ENCODE data around the gene KPNA3.
"Not testable (repeated sequence)": the region's sequence is repeated elsewhere in the genome, so short reads cannot be mapped to it uniquely, and the experiment has no call there.

KPNA3 gene

GRCh38 chr13:49792550-49793324, at the start of gene KPNA3:
Gene KPNA3 (minus strand): TSS chr13:49792682. CDS start chr13:49792506, 176 bp downstream.
- DNase-seq, result peak; percentile 98

DNA sequence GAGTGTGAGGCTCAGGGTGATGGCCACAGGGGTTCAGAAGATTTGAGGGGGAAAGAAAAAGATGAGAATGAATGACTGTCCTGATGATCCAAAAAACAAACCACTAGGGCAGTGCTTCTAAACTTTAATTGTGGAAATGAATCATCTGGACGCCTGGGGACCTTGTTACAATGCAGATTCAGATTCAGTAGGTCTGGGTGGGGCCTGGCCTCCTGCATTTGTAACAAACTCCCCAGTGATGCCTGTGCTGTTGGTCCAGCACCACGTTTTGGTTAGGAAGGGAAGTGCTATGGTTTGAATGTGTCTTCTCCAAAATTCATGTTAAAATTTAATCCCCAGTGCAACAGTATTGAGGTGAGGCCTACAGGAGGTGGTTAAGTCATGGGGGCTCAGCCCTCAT, 49.5 kb upstream of the KPNA3 start:
- no peak for DNase-seq

DNA sequence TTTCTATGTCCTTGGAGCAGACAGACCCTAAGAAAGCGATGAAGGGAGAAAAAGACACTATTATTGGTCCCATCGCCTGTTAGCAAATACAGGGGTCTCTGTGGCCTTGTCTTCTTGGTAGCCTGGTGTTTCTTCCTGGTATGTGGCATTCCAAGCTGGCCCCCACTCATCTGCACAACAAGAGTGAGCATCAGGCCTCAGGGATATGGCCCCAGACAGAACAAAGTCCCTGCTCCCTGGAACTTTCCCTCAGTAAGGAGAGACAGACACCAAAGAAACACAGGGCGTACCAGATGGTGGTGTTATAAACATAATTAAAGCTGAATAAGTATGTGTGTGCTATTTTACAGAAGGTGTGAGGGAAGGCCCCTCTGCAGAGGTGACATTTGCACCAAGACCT, 48.2 kb upstream of the KPNA3 start:
- no peak for DNase-seq

GRCh38 chr13:49840266-49840665, 47.8 kb upstream of the KPNA3 start:
- no peak for DNase-seq

DNA sequence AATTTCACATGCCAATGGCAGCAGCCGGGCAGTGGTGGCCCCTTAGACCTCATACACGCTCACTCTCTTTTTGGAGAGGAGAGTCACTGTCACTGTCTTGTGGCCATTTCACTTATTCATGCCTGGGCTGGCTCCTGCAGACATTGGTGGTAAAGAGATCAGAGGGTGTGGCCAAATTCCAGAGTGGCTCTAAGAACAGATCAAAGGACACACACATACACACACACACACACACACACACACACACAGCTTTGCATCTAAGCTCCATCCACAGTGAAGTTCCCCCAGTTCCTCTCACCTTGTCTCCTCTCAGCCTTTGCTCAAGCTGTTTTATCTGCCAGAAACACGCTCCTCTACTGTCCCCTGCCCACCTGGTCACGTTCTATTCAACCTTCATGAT, 46.5 kb upstream of the KPNA3 start:
- no peak for DNase-seq

- peak; percentile 47 for DNase-seq
Measured at GRCh38 chr13:49836516-49836915, 44.0 kb upstream of the KPNA3 start.

DNA sequence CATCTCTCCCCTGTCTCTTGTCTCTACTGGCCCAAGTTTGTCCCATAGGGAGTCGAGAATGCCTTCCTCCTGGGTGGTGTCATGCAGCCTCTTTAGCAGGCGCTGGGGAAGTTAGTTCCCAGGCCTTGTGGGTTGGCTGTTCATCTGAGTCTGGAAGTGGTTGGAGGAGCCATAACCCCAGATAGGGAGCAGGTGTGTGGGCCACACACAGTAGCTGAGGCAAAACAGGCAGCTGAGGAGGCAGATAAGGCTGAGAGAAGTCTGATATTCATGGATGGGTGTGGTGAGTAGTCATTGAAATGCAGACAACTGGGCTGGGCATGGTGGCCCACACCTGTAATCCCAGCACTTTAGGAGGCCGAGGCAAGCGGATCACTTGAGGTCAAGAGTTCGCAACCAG, 40.9 kb upstream of the KPNA3 start:
- DNase-seq, result no peak

- no peak for DNase-seq
Measured at GRCh38 chr13:49831455-49831854, 39.0 kb upstream of the KPNA3 start.

GRCh38 chr13:49830721-49831120, 38.2 kb upstream of the KPNA3 start:
- DNase-seq, result no peak

DNA sequence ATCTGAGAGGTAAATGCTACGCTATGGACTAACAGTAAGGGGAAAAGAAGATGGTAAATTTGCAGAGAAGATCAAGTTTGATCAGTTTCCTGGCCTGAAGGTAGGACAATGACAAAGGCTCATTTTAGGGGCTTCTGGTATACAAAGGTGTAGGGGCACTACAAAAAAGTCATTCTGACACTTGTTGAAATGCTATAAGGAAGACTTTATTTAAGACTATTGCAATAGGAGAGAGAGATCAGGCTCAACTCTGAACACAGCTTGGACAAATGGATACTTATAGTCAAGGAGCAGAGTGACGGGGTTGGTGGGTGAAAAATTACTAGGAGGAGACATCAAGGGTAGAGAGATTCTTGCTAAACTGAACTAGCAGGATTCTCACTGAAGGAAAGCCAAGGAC, 37.2 kb upstream of the KPNA3 start:
- DNase-seq, result no peak

DNA sequence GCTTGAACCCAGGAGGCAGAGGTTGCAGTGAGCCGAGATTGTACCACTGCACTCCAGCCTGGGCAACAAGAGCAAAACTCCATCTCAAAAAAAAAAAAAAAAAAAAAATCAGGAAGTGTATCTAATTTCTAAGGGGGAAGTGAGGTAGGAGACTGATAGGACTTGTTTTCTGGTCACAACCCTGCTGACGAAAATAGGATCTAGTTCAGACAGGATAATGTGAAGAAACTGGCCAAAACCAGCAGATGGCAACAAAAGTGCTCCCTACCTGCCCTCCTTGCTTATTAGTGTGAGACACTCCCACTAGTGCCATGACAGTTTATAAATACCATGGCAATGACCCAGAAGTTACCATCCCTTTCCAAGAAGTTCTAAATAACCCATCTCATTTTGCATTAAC, 36.0 kb upstream of the KPNA3 start:
- DNase-seq, result no peak

GRCh38 chr13:49827891-49828290, 35.4 kb upstream of the KPNA3 start:
- no peak for DNase-seq

DNA sequence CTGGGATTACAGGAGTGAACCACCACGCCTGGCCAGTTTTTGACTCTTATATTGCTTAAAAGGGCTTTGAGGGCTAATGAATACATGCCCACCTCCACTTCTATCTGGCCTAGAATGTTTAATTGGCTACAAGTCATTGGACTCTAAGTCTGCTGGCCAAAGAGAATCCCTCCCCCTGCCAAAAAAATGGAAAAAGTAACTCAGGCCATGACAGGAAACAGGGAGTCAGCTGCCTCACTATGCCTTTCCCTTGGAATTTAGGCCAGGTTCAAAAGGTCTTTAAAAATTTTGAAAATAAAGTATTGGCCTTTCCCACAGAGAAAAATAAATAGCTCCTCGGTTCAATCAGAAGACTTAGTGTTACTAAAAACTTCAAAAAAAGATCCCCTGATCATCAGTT, 34.9 kb upstream of the KPNA3 start:
- DNase-seq, result no peak

GRCh38 chr13:49821216-49822009, 28.9 kb upstream of the KPNA3 start:
- DNase-seq, result no peak

GRCh38 chr13:49820591-49821215, 28.2 kb upstream of the KPNA3 start:
- DNase-seq, result no peak

DNA sequence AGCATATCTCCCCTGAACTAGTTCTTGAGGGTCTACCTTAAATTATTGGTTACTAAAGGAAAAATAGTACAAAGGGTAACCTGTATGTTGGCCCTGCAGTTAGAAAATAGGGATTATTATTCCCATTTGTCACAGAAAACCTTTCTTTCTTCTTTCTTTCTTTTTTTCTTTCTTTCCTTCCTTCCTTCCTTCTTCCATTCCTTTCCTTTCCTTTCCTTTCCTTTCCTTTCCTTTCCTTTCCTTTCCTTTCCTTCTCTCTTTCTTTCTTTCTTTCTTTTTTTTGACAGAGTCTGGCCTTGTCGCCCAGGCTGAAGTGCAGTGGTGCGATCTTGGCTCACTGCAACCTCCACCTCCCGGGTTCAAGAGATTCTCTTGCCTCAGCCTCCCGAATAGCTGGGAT, 23.6 kb upstream of the KPNA3 start:
- DNase-seq, result not testable (repeated sequence)

DNA sequence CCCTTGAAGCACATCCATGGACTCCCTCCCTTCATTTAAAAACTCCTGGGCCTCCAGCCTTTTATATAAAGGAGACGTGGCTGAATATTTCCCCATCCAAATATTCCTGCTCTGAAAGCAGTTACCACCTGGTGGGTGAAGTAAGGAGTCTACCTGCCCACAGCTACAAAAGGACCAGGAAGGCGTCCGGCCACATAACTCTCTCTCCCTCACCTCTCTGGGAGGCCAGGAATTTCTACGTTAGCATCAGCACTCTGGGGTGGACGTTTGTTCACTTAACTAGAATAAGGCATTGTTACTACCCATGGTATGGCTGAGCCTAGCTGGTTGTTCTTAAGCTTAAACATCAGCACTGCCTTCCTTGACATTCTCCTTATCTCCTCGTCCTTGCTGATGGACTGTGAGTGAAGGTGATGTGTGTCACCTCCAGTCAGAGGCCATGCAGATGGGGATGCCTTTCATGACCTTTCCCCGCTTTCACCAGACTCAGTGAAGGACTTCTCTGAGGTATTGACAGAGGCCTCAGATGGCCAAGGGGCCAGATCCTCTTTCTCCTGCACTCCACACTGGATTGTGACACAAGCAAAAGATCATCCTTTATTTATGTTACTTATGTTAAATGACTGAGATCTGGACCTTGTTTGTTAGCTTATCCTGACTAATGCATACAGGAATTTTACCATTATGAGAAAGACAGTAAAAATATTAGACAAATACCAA, 22.2 kb upstream of the KPNA3 start:
- DNase-seq, result no peak

DNA sequence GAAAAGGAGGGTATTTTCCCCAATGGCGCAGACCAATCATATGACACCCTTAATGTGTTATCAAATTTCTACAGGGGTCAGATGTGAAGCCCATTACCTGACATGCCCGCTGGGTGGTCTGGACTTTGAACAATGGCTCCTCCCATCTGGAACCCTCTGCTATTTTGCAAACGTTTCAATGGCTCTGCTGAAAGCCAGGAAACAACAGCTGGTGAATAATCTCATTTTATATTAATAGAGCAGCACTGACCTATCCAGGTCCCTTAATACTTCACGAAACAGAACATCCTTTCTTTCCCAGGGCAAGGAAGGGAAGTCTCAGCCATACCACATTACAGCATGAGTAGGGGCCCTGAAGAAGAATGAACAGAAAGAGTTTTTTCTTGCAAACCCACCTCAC, 20.3 kb upstream of the KPNA3 start:
- DNase-seq, result no peak

GRCh38 chr13:49811527-49811908, 19.0 kb upstream of the KPNA3 start:
- no peak for DNase-seq

- no peak for DNase-seq
Measured at GRCh38 chr13:49810567-49811526, 18.4 kb upstream of the KPNA3 start.

DNA sequence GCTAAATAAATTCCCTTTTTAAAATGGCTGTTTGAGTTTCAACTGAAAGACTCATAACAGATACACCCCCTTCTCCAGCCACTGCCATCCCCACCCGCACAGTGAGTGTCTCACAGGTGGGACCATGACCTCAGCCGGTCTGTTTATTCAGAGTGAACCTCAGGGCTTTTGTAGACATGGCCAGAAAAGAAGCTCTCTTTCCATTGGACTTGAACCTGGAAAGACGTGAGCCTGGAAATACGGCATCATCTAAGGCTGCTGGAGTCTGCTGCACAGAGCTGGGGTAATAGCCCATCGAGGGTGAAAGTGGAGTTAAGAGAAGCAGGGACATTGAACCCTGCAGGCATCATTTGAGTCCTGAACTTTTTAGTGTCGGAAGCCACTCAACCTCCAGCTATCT, 15.2 kb upstream of the KPNA3 start:
- no peak for DNase-seq

DNA sequence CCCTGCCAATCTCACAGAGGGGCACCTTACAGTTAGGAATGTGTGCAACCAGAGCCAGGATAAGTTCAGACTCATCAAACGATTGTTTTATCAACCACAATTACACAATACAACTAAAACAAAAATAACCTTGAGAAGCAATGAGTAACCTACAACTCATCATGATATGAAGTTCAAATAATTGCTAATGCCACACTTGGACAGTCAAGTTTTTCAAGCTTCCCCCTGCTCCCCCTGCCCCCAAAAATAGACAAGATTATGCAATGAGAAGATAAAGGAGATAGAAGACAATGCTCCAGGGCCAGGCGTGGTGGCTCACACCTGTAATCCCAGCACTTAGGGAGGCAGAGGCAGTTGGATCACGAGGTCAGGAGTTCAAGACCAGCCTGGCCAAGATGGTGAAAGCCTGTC, 13.6 kb upstream of the KPNA3 start:
- no peak for DNase-seq
